ENCODE measurements around the gene LRRC4C.

Gene LRRC4C

GRCh38 chr11:40104941-40105550 is 1354.4 kb downstream of the LRRC4C start:
- H3K27ac ChIP-seq: no peak overlapping the region
- DNase-seq (ENCODE audit: low read depth, low spot score): no peak

DNA sequence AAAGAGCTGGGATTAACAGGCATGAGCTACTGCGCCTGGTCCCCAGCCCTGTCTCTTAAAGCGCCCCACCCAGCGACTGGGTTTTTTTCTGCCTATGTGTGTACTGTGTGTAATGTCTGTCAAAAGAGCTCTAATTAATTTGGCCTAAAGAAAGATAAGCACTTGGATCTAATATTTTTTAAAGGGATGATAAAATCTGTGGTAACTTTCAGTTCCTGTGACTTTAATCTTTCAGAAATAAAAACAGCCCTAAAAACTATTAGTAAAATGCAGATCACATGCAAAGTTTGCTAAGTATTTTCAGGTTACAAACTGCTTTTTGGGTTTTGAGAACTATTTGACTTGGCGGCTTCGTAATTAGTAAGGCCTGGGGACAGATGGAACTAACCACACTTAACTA is 1358.7 kb downstream of the LRRC4C start:
- no peak for DNase-seq (ENCODE audit: low read depth, low spot score)
- no peak overlapping the region for H3K27ac ChIP-seq

DNA sequence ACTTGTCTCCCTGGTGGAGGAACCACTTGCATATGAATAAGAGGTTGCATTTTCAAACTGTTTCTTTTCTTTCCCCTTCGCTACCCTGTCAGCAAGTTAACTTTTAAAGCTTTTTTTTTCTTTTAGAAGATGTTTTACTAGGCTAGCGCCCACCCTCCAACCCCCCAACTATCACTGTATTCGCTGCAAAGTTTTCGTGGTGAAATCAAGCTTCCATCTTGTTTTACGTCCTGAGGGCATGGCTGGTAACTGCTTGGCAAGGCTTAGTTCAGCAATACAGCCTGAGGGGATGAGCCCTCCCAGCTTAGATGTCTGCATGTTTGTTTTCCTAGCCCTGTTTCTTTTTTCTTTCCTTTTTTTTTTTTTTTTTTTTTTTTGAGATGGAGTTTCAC is 1359.3 kb downstream of the LRRC4C start:
- H3K27ac ChIP-seq: no peak overlapping the region
- DNase-seq (ENCODE audit: low read depth, low spot score): no peak

- H3K27ac ChIP-seq: no peak overlapping the region
- no peak for DNase-seq (ENCODE audit: low read depth, low spot score)
Measured at GRCh38 chr11:40099426-40100161, 1359.9 kb downstream of the LRRC4C start.

- no peak overlapping the region for H3K27ac ChIP-seq
- DNase-seq (ENCODE audit: low read depth, low spot score): no peak
Measured at GRCh38 chr11:40095446-40095845, 1364.0 kb downstream of the LRRC4C start.

GRCh38 chr11:40094954-40095353 is 1364.5 kb downstream of the LRRC4C start:
- no peak for DNase-seq (ENCODE audit: low read depth, low spot score)
- H3K27ac ChIP-seq: no peak overlapping the region

DNA sequence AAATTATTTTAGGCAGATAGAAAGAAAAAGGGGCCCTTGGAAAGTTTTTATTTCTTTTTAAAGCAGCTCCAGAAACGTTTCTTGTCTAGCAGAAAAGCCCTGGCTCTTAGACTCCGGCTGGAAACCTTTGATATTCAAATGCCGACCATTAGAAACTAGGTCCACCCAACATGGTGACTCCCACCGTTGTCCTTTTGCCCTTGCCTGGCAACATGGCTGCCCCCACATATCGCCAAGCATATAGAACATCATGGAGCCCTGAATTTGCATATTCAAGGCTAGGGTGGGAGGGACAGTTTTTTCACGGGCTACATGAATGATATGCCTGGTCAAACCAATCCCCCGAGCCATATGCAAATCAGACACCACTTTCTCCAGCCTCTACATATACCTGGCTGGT is 1379.0 kb downstream of the LRRC4C start:
- no peak overlapping the region for H3K27ac ChIP-seq

More for the DNA sequence above, 1379.0 kb downstream of the LRRC4C start:
- DNase-seq (ENCODE audit: low read depth, low spot score): no peak

Measured in epithelial cell of prostate (primary cell).